Right lobe of liver (tissue), 4 donors: ENCODE data around the gene NPAS2.

Experiments
- POLR2A ChIP-seq: fragments of 450-650 bp; IDR thresholded peaks from one replicate; pipeline ENCODE4 v1.6.1; 2017; ENCODE audit warnings: antibody characterized with exemption, mild to moderate bottlenecking
- TF ChIP-seq, protein P1 (sequence below), 4 donors: fragments of 200-600 bp in 3 of 4; fragments of 450-650 bp in 1 of 4; IDR thresholded peaks; one replicate each; pipeline versions ENCODE4 v1.5.1 to v1.8.0; 2016 to 2022; ENCODE audit warnings: antibody characterized with exemption in 4 of 4, mild to moderate bottlenecking in 2 of 4
- donor health status: DM: no; HTN: no; CAD: no.
- donor health status: DM: no; HTN: no; CAD: no.
- donor health status: DM: no; HTN: yes; CAD: no.

DNA sequence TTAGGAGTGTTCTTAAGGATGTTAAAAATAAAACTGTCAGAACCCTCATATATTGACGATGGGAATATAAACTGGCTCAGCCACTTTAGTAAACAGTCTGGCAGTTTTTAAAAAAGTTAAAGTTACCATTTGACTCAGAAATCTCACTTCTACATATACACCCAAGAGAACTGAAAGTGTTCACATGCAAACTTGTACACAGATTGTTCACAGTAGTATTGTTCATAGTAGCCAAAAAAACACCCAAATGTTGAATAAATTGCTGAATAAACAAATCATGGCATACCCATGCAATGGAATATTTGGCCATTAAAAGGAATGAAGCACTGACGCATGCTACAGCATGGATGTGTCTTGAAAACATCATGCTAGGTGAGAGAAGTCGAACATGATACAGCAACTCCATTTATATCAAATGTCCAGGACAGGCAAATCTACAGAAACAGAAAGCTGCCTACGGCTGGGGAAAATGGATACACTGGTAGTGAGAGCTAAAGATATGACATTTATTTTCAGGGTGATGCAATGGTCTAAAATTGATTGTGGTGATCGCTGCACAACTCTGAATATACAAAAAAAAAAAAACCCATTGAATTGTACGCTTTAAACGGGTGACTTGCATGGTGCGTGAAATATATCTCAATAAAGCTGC, 192.2 kb downstream of the NPAS2 start:
- TF ChIP-seq POLR2A: no peak
- TF ChIP-seq, protein P1, sequence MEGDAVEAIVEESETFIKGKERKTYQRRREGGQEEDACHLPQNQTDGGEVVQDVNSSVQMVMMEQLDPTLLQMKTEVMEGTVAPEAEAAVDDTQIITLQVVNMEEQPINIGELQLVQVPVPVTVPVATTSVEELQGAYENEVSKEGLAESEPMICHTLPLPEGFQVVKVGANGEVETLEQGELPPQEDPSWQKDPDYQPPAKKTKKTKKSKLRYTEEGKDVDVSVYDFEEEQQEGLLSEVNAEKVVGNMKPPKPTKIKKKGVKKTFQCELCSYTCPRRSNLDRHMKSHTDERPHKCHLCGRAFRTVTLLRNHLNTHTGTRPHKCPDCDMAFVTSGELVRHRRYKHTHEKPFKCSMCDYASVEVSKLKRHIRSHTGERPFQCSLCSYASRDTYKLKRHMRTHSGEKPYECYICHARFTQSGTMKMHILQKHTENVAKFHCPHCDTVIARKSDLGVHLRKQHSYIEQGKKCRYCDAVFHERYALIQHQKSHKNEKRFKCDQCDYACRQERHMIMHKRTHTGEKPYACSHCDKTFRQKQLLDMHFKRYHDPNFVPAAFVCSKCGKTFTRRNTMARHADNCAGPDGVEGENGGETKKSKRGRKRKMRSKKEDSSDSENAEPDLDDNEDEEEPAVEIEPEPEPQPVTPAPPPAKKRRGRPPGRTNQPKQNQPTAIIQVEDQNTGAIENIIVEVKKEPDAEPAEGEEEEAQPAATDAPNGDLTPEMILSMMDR (IDR thresholded peaks at IDR 0.05): no peak
